Kidney epithelial cell (primary cell): ENCODE data around the gene RAP2B. TPM values are rescaled to one million over a fixed set of nuclear protein-coding genes. Genes with fewer than 3 reads are reported as not detected.
"Not testable (repeated sequence)": the region's sequence is repeated elsewhere in the genome, so short reads cannot be mapped to it uniquely, and the experiment has no call there.

ENCODE experiments used
- DNase-seq: peaks from one replicate; pipeline ENCODE4 v3.0.0-alpha.2; 2010; ENCODE audit warnings: low read depth
- H3K27me3 ChIP-seq: 2 replicates; pipeline ENCODE4 v1.6.0; 2011; ENCODE audit warnings: low read length; ENCODE audit not compliant: control insufficient read depth, insufficient read depth
- H3K36me3 ChIP-seq: 2 replicates; pipeline ENCODE4 v1.5.1; 2011; ENCODE audit warnings: low read length; ENCODE audit not compliant: control insufficient read depth, insufficient read depth
- H3K4me3 ChIP-seq: 2 replicates; pipeline ENCODE4 v1.5.1; 2011; ENCODE audit warnings: low read depth, mild to moderate bottlenecking, control low read depth, low read length
- CTCF ChIP-seq: IDR thresholded peaks from 2 replicates; pipeline ENCODE4 v1.5.1; 2011; ENCODE audit warnings: mild to moderate bottlenecking, moderate library complexity, low read length, control low read depth, inconsistent platforms; ENCODE audit not compliant: insufficient read depth, poor library complexity, severe bottlenecking
- total RNA-seq: library from RNA; depleted of rRNA; stranded (reverse); fragments of >200 nt; gene quantifications from 2 replicates; pipeline ENCODE4 v1.2.3, GENCODE V29; 2015

Gene RAP2B
- 43.6 and 45.1 TPM in 2 replicates for total RNA-seq

- peak; percentile 78 for DNase-seq
- no peaks in the 10 kb centered on the region for H3K27me3 ChIP-seq
- no peaks in the 10 kb centered on the region for H3K36me3 ChIP-seq
- peak within 1 kb of the TSS; percentile 84 for H3K4me3 ChIP-seq
- no peak for TF ChIP-seq CTCF
Observed at GRCh38 chr3:153161714-153162512, at the start of gene RAP2B. Gene RAP2B (plus strand): TSS chr3:153162226. CDS start chr3:153162694, 468 bp downstream.

- no peak for TF ChIP-seq CTCF
- no peak overlapping the region for H3K4me3 ChIP-seq
- no peaks in the 10 kb centered on the region for H3K36me3 ChIP-seq
- H3K27me3 ChIP-seq, result no peaks in the 10 kb centered on the region
- no peak for DNase-seq
Observed at GRCh38 chr3:153113541-153113940, 48.5 kb upstream of the RAP2B start.

- H3K27me3 ChIP-seq, H3K36me3 ChIP-seq, H3K4me3 ChIP-seq, DNase-seq: not testable (repeated sequence)
Observed at GRCh38 chr3:153114270-153114669, 47.8 kb upstream of the RAP2B start.

GRCh38 chr3:153115326-153115725 is 46.7 kb upstream of the RAP2B start:
- Histone ChIP-seq H3K4me3 (no peak overlapping the region), H3K27me3 (no peaks in the 10 kb centered on the region)
- DNase-seq, result no peak

GRCh38 chr3:153127788-153128187 is 34.2 kb upstream of the RAP2B start:
- H3K27me3 ChIP-seq, result no peaks in the 10 kb centered on the region
- no peaks in the 10 kb centered on the region for H3K36me3 ChIP-seq
- H3K4me3 ChIP-seq, result no peak overlapping the region
- TF ChIP-seq CTCF, result no peak
- no peak for DNase-seq

More at GRCh38 chr3:153115326-153115725, 46.7 kb upstream of the RAP2B start:
- no peaks in the 10 kb centered on the region for H3K36me3 ChIP-seq
- TF ChIP-seq CTCF, result no peak

GRCh38 chr3:153129426-153129825 is 32.6 kb upstream of the RAP2B start:
- no peaks in the 10 kb centered on the region for H3K27me3 ChIP-seq
- no peak overlapping the region for H3K4me3 ChIP-seq

More at GRCh38 chr3:153129426-153129825, 32.6 kb upstream of the RAP2B start:
- no peaks in the 10 kb centered on the region for H3K36me3 ChIP-seq
- TF ChIP-seq CTCF, result no peak
- DNase-seq, result no peak
